Activated CD8-positive, alpha-beta memory T cell treated with anti-CD3 and anti-CD28 coated beads for 4 hours (primary cell): ENCODE results near the gene PDK1.

ENCODE experiments used
- DNase-seq, 2 donors: peaks; one replicate each; pipeline ENCODE4 v3.0.0-alpha.2; 2020; ENCODE audit warnings: low read depth in 2 of 2

The PDK1 gene

GRCh38 chr2:172597176-172597842 is 41.4 kb downstream of the PDK1 start:
- DNase-seq, result no peak

- no peak for DNase-seq
These were observed 44.1 kb downstream of the PDK1 start for GRCh38 chr2:172599947-172600346.

- no peak for DNase-seq
These were observed 44.7 kb downstream of the PDK1 start for GRCh38 chr2:172600557-172601008.

GRCh38 chr2:172606285-172606684 is 50.4 kb downstream of the PDK1 start:
- no peak for DNase-seq

GRCh38 chr2:172607379-172607928 is 51.6 kb downstream of the PDK1 start:
- no peak for DNase-seq

- DNase-seq, result no peak
These were observed 53.6 kb downstream of the PDK1 start for GRCh38 chr2:172609488-172609887.

- DNase-seq, result no peak
These were observed 56.2 kb downstream of the PDK1 start for GRCh38 chr2:172612051-172612450.

GRCh38 chr2:172613040-172613439 is 57.1 kb downstream of the PDK1 start:
- DNase-seq, result no peak

GRCh38 chr2:172613615-172614231 is 57.8 kb downstream of the PDK1 start:
- no peak for DNase-seq

- no peak for DNase-seq
These were observed 59.0 kb downstream of the PDK1 start for GRCh38 chr2:172614932-172615331.

GRCh38 chr2:172615727-172616261 is 59.9 kb downstream of the PDK1 start:
- DNase-seq, result no peak

GRCh38 chr2:172617115-172617514 is 61.2 kb downstream of the PDK1 start:
- no peak for DNase-seq

GRCh38 chr2:172623249-172623965 is 67.5 kb downstream of the PDK1 start:
- no peak for DNase-seq

- DNase-seq, result no peak
These were observed 69.1 kb downstream of the PDK1 start for GRCh38 chr2:172624996-172625395.

GRCh38 chr2:172627181-172627580 is 71.3 kb downstream of the PDK1 start:
- no peak for DNase-seq

- DNase-seq, result no peak
These were observed 72.2 kb downstream of the PDK1 start for GRCh38 chr2:172628085-172628484.

- DNase-seq, result no peak
These were observed 73.7 kb downstream of the PDK1 start for GRCh38 chr2:172629586-172629985.

- no peak for DNase-seq
These were observed 74.3 kb downstream of the PDK1 start for GRCh38 chr2:172630181-172630580.

- no peak for DNase-seq
These were observed 78.6 kb downstream of the PDK1 start for GRCh38 chr2:172634477-172634876.

- DNase-seq, result no peak
These were observed 79.7 kb downstream of the PDK1 start for GRCh38 chr2:172635548-172635947.

- DNase-seq, result no peak
These were observed 83.4 kb downstream of the PDK1 start for GRCh38 chr2:172639256-172639655.

GRCh38 chr2:172639823-172640222 is 83.9 kb downstream of the PDK1 start:
- no peak for DNase-seq
